Tibial artery (tissue), 4 donors: ENCODE data around the gene CDH11.

ENCODE experiments used
- DNase-seq, 2 donors: peaks; one replicate each; pipeline ENCODE4 v3.0.0-alpha.2; 2019
- H3K27ac ChIP-seq, 2 donors: fragments of 200-600 bp; sonication (generic) in 1 of 2; 1 replicate in 1 of 2; 2 replicates in 1 of 2; pipeline ENCODE4 v1.5.1; 2018 to 2019; ENCODE audit warnings: mild to moderate bottlenecking in 1 of 2
- H3K27me3 ChIP-seq, 2 donors: fragments of 200-600 bp; sonication (generic) in 1 of 2; one replicate each; pipeline versions ENCODE4 v1.5.1 to v1.6.0; 2016 to 2019
- H3K36me3 ChIP-seq, 3 donors: fragments of 200-600 bp; sonication (generic) in 2 of 3; one replicate each; pipeline ENCODE4 v1.5.1; 2016 to 2019; ENCODE audit warnings: mild to moderate bottlenecking in 2 of 3
- H3K4me1 ChIP-seq, 4 donors: fragments of 200-600 bp; sonication (generic) in 2 of 4; 1 replicate in 3 of 4; 2 replicates in 1 of 4; pipeline ENCODE4 v1.5.1; 2016 to 2019
- H3K4me3 ChIP-seq, 2 donors: fragments of 200-600 bp; sonication (generic) in 1 of 2; 1 replicate in 1 of 2; 2 replicates in 1 of 2; pipeline ENCODE4 v1.5.1; 2018 to 2019; ENCODE audit warnings: mild to moderate bottlenecking in 2 of 2
- H3K9me3 ChIP-seq, 3 donors: fragments of 200-600 bp; sonication (generic) in 1 of 3; one replicate each; pipeline ENCODE4 v1.5.1; 2016 to 2019
- intact Hi-C: fragments of 100-400 bp; cut with DNase I; formaldehyde crosslinking; loops from one replicate; pipeline ENCODE4 v1.15.0; 2023; ENCODE audit warnings: low total_unique reads
- TF ChIP-seq, protein P1 (sequence below), 2 experiments: fragments of 200-600 bp in 1 of 2; fragments of 450-650 bp in 1 of 2; IDR thresholded peaks; one replicate each; pipeline ENCODE4 v1.5.1; 2017 to 2019; ENCODE audit warnings: antibody characterized with exemption in 2 of 2, mild to moderate bottlenecking in 1 of 2, moderate library complexity in 1 of 2

Gene CDH11

DNA sequence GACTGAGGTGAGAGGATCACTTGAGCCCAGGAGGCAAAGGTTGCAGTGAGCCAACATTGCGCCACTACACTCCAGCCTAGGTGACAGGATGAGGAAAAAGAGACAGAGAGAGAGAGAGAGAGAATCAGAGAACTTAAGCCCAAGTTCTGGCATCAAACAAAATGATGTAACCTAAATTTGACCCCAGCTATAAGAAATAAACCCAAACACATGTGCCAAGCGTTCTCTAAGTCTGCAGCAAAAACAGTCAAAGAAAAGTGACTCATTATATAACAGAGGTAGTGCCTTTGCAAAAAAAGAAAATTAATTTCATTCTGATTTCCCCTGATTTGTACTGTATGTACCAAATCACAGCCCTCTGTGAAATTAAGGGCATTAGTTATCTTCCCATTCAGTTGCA is 89.5 kb downstream of the CDH11 start:
- TF ChIP-seq, protein P1, sequence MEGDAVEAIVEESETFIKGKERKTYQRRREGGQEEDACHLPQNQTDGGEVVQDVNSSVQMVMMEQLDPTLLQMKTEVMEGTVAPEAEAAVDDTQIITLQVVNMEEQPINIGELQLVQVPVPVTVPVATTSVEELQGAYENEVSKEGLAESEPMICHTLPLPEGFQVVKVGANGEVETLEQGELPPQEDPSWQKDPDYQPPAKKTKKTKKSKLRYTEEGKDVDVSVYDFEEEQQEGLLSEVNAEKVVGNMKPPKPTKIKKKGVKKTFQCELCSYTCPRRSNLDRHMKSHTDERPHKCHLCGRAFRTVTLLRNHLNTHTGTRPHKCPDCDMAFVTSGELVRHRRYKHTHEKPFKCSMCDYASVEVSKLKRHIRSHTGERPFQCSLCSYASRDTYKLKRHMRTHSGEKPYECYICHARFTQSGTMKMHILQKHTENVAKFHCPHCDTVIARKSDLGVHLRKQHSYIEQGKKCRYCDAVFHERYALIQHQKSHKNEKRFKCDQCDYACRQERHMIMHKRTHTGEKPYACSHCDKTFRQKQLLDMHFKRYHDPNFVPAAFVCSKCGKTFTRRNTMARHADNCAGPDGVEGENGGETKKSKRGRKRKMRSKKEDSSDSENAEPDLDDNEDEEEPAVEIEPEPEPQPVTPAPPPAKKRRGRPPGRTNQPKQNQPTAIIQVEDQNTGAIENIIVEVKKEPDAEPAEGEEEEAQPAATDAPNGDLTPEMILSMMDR (IDR thresholded peaks at IDR 0.05) = no peak
- H3K4me1 ChIP-seq = peaks cover 0 to 6% (median 3%) of the 10 kb centered on the region in 4 donors

DNA sequence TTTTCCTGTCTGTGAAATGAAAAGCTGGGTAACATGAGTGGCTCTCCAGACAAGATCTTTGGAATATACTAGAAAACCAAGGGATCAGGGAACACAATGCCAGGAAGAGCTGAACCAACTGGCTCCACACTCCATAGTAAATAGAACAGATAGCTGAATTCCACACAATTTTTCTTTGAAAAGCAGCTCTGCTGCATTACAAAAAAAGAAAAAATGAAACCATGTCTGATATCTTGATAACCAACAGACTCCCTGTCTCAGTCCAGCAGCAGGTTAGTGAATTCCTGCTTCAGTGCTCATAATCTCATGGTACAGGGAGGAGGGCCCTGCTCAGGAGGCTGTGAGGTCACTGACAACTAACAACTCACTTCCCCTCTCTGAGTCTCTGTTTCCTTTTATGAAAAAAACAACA is 97.1 kb downstream of the CDH11 start:
- Histone ChIP-seq H3K4me3 (no peak overlapping the region), H3K36me3 (no peaks in the 10 kb centered on the region), H3K27me3 (no peaks in the 10 kb centered on the region), H3K27ac (no peak overlapping the region), H3K9me3 (no peaks in the 10 kb centered on the region), H3K4me1 (peaks cover 0 to 6% (median 0%) of the 10 kb centered on the region in 4 donors)
- intact Hi-C loops = no loop called here
- TF ChIP-seq, protein P1 (IDR thresholded peaks at IDR 0.05) = no peak
- no peak for DNase-seq

More for the DNA sequence above, 89.5 kb downstream of the CDH11 start:
- no peak overlapping the region for H3K27ac ChIP-seq
- no peaks in the 10 kb centered on the region for H3K36me3 ChIP-seq
- no peaks in the 10 kb centered on the region for H3K9me3 ChIP-seq
- no peak for DNase-seq
- H3K4me3 ChIP-seq = no peak overlapping the region
- intact Hi-C loops = no loop called here
- H3K27me3 ChIP-seq = no peaks in the 10 kb centered on the region

DNA sequence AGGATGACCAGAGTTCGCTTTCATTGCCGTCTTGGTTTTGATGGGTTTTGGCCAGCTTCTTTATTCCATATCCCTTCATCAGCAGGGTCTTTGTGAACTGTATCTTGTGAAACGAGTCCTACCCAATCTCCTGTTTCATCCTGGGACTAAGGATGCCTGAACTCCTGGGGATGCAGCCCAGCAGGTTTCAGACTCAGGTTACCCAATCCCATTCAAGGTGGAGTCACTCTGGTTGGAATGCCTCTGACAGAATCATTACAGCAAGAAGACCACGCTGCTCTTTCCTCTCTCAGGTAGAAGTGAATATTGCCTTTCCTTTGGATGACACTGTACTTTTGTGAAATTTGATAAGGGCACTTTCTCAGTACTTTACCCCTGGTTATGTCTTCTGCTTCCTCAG is 98.1 kb downstream of the CDH11 start:
- no peaks in the 10 kb centered on the region for H3K27me3 ChIP-seq
- TF ChIP-seq, protein P1 (IDR thresholded peaks at IDR 0.05) = no peak
- H3K36me3 ChIP-seq = no peaks in the 10 kb centered on the region
- DNase-seq = no peak
- no peak overlapping the region for H3K27ac ChIP-seq
- H3K4me3 ChIP-seq = no peak overlapping the region
- H3K9me3 ChIP-seq = no peaks in the 10 kb centered on the region
- intact Hi-C loops = no loop called here
- H3K4me1 ChIP-seq = peaks cover 0 to 6% (median 0%) of the 10 kb centered on the region in 4 donors

DNA sequence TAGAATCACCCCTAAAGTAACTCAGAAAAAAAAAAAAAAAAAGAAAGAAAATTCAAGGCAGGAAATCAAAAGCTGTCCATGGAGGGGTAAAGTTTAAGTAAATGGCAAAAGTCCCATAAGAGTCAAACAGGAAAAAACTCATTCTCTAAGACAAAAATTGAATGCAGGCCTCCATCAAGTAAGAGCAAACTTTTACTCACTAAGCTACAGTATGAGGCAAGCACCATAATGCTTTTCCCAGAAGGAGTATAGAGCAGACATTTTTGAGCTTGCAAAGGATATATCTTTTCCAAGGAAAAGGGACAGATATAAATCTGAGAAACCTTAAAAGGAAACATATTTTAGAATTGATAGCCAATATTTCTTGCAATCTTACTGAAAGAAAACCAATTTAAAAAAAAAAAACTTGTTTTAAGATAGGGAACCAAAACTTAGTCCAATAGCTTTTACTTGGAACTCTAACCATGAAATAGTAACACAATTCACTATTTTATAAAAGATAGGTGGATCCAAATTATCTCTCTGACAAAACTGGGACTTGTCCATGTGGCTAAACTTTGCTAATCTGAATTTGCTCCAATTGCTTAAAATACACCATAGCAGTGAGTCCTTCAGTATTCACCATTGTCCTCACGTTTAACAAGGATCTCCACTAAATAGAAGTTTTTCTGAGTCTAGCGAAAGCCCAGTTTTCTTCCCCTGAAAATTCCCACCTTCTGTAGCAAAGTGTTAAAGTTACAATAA is 99.8 kb downstream of the CDH11 start:
- Histone ChIP-seq H3K27ac (no peak overlapping the region), H3K9me3 (no peaks in the 10 kb centered on the region), H3K36me3 (no peaks in the 10 kb centered on the region), H3K27me3 (no peaks in the 10 kb centered on the region), H3K4me1 (peaks cover 0 to 6% (median 0%) of the 10 kb centered on the region in 4 donors), H3K4me3 (no peak overlapping the region)
- DNase-seq = no peak
- intact Hi-C loops = no loop called here
- TF ChIP-seq, protein P1 (IDR thresholded peaks at IDR 0.05) = no peak

DNA sequence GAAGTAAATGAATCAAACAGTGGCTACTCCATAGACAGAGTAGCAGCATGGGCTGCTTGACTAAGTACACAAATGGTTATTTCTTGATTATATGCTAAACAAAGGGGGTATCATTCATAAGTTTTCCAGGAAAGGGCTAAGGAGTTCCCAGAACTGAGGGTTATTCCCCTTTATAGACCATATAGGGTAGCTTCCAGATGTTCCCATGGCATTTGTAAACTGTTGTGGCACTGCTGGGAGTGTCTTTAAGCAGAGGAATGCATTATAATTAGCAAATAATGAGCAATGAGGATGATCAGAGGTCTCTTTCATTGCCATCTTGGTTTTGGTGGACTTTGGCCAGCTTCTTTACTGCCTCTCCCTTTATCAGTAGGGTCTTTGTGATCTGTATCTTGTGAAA is 105.1 kb downstream of the CDH11 start:
- H3K4me1 ChIP-seq = no peaks in the 10 kb centered on the region
- H3K36me3 ChIP-seq = no peaks in the 10 kb centered on the region
- no peaks in the 10 kb centered on the region for H3K27me3 ChIP-seq
- intact Hi-C loops = no loop called here
- TF ChIP-seq, protein P1 (IDR thresholded peaks at IDR 0.05) = no peak
- H3K4me3 ChIP-seq = no peak overlapping the region
- no peaks in the 10 kb centered on the region for H3K9me3 ChIP-seq
- H3K27ac ChIP-seq = no peak overlapping the region
- DNase-seq = no peak
